Adipose tissue (tissue), 3 donors: Measurements from ENCODE around the gene NPAS1. TPM values are rescaled to one million over a fixed set of nuclear protein-coding genes. Genes with fewer than 3 reads are reported as not detected.
"Not testable (repeated sequence)": the region's sequence is repeated elsewhere in the genome, so short reads cannot be mapped to it uniquely, and the experiment has no call there.

ENCODE experiments used
- H3K27ac ChIP-seq: one replicate; pipeline ENCODE4 v1.5.1; 2013; ENCODE audit warnings: low read depth, low read length
- WGBS, 3 donors: extraction: QIAGEN DNeasy Blood & Tissue Kit; methylation state at CpG; one replicate each; pipeline ENCODE4 v1.1.7; 2013; 5-methylcytosine and 5-hydroxymethylcytosine counted together
- polyA plus RNA-seq, 3 donors: library from polyadenylated mRNA; stranded (reverse); fragments of 200-250 nt; gene quantifications; one replicate each; pipeline ENCODE4 v1.2.3, GENCODE V29; 2013
- donor health status: healthy with polysubstance abuse.
- donor health status: Bipolar disorder and iron deficiency.
- donor health status: healthy.

Gene NPAS1
- polyA plus RNA-seq, 3 donors: 0.15 to 1.6 (median 0.48) TPM

DNA sequence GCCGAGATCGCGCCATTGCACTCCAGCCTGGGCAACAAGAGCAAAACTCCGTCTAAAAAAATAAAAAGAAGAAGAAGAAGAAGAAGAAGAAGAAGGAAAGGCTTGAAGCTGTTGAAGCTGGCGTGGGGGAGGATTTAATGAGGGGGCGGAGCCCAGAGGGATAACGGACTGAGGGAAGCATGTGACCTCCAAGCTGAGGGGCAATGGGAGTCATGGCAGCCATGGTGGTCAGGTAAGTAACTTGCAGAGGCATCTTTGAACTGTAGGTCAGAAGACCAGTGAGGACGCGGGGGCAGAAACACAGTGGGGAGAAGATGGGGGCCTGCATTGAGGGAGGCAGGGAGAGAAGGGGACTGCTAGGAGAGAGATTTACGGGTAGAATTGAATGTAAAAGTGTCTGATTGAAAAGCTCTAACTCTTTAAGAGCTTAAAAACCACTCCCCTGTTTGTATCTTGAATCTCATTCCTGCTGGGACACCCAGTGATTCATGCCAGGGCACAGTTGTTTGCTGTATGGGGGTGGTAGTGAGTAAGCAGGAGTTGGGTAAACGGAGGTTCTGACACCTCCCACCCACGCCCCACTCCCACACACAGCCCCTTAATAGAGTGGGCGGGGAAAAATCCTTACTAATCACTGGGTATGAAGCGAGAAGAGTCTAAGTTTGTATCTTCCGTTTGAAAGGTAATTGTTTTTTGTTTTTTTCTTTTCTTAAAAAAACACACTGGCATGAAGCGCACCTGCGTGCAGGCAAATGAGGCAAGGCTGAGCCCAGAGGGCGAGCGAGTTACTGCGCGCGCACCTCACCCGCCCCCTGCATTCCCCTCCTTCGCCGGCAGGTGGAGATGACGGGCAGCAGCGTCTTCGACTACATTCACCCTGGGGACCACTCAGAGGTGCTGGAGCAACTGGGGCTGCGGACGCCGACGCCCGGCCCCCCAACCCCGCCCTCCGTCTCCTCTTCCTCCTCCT lies 15.8 kb downstream of the NPAS1 start:
- WGBS, 3 donors: 9 to 10% (median 9%) methylated on average over 33 to 35 of the region's 35 CpGs

GRCh38 chr19:47036097-47036651 lies 16.5 kb downstream of the NPAS1 start:
- no peak overlapping the region for H3K27ac ChIP-seq
- 6 to 12% (median 10%) methylated on average over 26 of the region's 26 CpGs for WGBS, 3 donors

More for the DNA sequence above, 15.8 kb downstream of the NPAS1 start:
- no peak overlapping the region for H3K27ac ChIP-seq

DNA sequence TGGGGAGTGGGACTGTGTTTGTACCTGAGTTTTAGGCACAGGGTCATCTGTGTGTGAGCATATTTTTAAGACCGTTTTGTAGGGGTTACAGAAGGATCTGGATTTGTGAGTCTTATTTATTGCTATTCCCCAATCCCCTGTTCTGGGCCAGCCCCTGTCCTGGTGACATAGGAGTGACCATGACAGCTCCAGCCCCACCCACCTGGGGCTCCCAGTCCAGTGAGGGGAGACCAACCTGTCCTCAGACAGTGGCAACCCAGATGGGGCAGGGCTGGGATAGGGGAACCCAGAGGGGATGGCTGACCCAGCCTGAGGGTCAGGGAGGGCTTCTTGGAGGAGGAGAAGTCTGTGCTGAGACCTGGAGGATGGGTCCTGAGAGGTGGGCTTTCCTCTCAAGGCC lies 18.1 kb downstream of the NPAS1 start:
- no peak overlapping the region for H3K27ac ChIP-seq
- WGBS, 3 donors: 63 to 84% (median 67%) methylated on average over 1 of the region's 1 CpG

DNA sequence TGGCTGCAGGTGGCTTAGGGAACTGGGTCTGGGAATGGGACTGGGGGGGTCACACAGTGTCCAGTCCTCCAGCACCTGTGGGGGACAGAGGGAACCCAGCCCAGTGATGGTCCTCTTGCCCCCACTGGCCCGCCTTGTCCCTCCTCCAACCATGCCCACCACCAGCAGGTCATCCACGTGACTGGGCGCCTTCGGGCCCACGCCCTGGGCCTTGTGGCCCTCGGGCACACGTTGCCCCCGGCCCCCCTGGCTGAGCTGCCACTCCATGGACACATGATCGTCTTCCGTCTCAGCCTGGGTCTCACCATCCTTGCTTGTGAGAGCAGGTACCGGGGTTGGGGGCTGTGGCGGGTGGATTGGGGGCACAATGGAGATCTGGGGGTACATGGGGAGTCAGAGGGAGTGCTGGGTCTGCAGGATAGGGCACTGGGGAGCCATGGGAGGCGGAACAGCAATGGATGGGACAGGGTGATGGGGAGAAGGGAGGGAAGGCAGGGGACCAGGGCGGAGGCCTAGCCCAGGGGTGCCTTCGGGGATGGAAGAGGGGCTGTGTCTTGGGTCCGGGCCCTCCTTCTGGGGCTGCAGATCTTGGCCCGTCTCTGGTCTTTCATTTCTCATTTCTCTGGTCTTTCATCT lies 19.7 kb downstream of the NPAS1 start:
- no peak overlapping the region for H3K27ac ChIP-seq
- 89 to 92% (median 91%) methylated on average over 17 of the region's 17 CpGs for WGBS, 3 donors

DNA sequence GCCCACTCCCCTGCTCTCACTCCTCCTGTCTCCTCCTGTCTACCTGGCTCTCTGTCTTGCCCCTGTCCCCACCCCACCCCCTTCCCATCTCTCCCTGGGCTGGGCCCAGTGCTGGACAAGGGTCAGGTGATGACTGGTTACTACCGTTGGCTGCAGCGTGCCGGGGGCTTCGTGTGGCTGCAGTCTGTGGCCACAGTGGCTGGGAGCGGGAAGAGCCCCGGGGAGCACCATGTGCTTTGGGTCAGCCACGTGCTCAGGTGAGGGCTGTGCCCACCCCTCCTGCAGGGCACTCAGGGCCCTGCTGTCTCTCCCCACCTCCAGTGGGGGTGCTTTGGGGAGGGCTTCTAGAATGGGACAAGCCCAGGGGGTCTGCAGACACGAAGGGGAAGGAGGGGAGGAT lies 21.2 kb downstream of the NPAS1 start:
- H3K27ac ChIP-seq: no peak overlapping the region
- 71 to 83% (median 80%) methylated on average over 8 of the region's 8 CpGs for WGBS, 3 donors

DNA sequence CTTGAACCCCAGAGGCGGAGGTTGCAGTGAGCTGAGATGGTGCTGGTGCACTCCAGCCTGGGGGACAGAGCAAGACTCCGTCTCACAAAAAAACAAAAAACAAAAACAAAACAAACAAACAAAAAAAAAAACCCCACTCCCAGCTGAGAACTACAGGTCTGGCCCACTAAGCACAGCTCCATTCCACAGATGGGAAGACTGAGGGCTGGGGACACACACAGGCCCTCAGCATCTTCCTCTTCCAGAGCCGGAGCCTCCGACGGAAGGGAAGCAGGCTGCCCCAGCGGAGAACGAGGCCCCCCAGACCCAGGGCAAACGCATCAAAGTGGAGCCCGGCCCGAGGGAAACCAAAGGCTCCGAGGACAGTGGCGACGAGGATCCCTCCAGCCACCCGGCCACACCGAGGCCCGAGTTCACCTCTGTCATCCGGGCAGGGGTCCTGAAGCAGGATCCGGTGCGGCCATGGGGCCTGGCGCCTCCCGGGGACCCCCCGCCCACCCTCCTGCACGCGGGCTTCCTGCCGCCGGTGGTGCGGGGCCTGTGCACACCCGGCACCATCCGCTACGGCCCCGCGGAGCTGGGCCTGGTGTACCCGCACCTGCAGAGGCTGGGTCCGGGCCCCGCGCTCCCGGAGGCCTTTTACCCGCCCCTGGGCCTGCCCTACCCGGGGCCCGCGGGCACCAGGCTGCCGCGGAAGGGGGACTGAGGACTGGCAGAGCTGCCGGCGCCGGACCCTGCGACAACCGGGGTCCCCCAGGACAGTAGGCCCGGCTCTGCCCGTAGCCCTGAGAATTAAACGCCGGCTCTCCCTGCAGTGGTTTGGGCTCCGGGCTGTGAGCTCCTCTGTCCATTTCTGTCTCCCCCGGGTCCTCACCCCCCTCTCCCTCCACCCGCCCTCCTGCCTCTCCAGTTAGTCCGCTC lies 25.6 kb downstream of the NPAS1 start:
- WGBS, 3 donors: 95 to 96% (median 96%) methylated on average over 48 to 56 of the region's 56 CpGs
- H3K27ac ChIP-seq: no peak overlapping the region

GRCh38 chr19:47045867-47046470 lies 26.3 kb downstream of the NPAS1 start:
- WGBS, 3 donors: 90 to 93% (median 91%) methylated on average over 45 of the region's 45 CpGs
- H3K27ac ChIP-seq: no peak overlapping the region

DNA sequence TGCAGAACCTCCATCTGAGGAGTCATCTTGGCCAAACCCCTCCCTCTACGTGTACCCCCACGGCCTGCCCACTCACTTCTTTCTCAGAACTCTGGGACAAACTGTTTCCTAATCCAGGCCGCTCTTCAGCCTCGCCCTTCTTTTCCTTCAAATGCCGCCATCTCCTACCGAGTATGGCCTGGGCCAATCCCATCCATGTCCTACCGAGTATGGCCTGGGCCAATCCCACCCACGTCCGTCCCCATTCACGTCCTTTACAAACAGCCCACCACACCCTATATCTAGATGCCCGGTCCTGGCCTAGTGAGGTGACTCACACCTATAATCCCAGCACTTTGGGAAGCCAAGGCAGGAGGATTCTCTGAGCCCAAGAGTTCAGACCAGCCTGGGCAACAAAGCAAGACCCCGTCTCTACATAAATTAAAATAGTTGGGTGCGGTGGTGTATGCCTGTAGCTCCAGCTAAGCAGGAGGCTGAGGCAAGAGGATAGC lies 27.7 kb downstream of the NPAS1 start:
- H3K27ac ChIP-seq: no peak overlapping the region
- WGBS, 3 donors: 82 to 87% (median 87%) methylated on average over 13 of the region's 13 CpGs

- peak overlapping the region; percentile 20 for H3K27ac ChIP-seq
- 3 to 5% (median 5%) methylated on average over 42 of the region's 42 CpGs for WGBS, 3 donors
These were observed 28.2 kb downstream of the NPAS1 start for GRCh38 chr19:47047763-47048405.

- WGBS, 3 donors: 47 to 53% (median 48%) methylated on average over 9 of the region's 9 CpGs
- H3K27ac ChIP-seq: no peak overlapping the region
These were observed 29.7 kb downstream of the NPAS1 start for GRCh38 chr19:47049307-47049700.

GRCh38 chr19:47050562-47050961 lies 30.9 kb downstream of the NPAS1 start:
- WGBS, 3 donors: 63 to 88% (median 70%) methylated on average over 3 of the region's 3 CpGs
- not testable (repeated sequence) for H3K27ac ChIP-seq

DNA sequence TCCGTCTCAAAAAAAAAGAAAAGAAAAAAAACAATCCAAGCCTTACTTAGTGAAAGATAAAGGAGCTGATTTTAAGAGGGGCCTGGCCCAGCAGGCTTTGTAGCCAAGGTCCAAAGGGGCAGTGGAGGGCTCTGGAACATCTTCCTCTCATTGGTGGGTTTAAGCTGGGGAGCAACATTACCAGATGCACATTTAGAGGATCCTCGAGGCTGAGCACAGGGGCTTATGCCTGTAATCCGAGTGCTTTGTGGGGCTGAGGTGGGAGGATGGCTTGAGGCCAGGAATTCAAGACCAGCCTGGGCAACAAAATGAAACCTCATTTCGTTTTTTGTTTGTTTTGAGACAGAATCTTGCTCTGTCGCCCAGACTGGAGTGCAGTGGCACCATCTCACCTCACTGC lies 36.8 kb downstream of the NPAS1 start:
- WGBS, 3 donors: 70 to 71% (median 70%) methylated on average over 5 of the region's 5 CpGs
- no peak overlapping the region for H3K27ac ChIP-seq

DNA sequence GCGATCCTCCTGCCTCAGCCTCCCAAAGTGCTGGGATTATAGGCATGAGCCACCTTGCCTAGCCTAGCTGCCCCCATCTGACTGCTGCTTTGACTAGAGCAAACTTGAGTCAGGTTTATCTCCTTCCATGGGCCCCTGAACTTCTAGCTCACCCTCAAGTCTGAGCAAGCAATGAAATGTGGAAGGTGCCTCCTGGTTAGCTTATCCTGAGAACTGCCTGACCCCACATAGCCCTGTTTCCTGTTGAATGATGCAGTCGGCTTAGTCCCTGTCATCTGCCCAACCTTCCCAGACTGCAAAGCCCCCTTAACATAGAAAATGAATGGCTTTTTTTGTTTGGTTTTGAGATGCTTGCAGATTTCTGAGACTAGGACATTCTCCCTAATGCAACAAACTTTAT lies 37.7 kb downstream of the NPAS1 start:
- WGBS, 3 donors: 61 to 66% (median 63%) methylated on average over 2 of the region's 2 CpGs
- H3K27ac ChIP-seq: no peak overlapping the region

- H3K27ac ChIP-seq: no peak overlapping the region
- 64 to 81% (median 65%) methylated on average over 11 of the region's 11 CpGs for WGBS, 3 donors
These were observed 39.0 kb downstream of the NPAS1 start for GRCh38 chr19:47058621-47059022.

DNA sequence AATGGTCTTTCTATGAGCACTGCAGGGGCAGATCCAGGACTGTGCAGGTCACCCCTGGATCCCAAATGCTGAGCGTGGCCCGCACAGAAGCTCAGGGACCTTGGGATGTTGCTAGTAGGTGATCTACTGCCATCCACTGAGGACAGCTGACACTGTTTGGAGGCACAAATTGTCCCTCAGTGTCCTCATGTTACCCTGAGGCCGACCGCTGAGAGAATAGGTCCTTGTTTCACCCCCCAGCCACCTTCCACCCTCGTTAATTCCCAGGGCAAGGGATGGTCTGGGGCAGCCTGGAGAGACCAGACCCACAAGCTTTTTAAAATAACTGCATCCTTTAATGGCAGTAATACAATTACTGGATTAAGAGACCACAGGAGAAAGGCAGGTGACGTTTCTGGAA lies 44.2 kb downstream of the NPAS1 start:
- H3K27ac ChIP-seq: no peak overlapping the region
- WGBS, 3 donors: 83 to 92% (median 89%) methylated on average over 6 of the region's 6 CpGs

DNA sequence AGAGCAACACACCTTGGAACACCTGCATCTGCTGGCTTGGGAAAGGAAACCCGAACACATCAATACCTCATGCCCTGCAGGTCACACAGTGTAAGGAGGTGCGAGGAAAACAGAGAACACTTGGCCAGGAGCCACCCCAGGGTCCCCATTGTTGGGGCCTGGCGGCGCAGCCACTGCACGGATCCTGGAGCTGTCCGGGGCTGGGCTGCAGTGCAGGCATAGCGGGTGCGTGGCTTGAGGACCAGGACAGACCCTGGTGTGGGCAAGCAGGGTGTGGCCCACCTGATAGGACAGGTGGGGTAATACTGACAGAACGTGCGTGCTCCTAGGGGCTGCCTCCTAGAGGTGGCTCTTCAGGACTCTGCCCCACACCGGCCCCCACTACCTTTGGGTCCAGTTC lies 45.6 kb downstream of the NPAS1 start:
- 88 to 95% (median 94%) methylated on average over 11 of the region's 11 CpGs for WGBS, 3 donors
- H3K27ac ChIP-seq: no peak overlapping the region
